Parietal lobe (tissue), 1 donor: Measurements from ENCODE around the gene SSBP2. TPM values are rescaled to one million over a fixed set of nuclear protein-coding genes. Genes with fewer than 3 reads are reported as not detected.

ENCODE experiments used
- total RNA-seq: library from RNA; depleted of rRNA; stranded (reverse); fragments of >200 nt; gene quantifications from one replicate; pipeline ENCODE4 v1.2.3, GENCODE V29; 2014

Gene SSBP2
- 434 TPM for total RNA-seq

DNA sequence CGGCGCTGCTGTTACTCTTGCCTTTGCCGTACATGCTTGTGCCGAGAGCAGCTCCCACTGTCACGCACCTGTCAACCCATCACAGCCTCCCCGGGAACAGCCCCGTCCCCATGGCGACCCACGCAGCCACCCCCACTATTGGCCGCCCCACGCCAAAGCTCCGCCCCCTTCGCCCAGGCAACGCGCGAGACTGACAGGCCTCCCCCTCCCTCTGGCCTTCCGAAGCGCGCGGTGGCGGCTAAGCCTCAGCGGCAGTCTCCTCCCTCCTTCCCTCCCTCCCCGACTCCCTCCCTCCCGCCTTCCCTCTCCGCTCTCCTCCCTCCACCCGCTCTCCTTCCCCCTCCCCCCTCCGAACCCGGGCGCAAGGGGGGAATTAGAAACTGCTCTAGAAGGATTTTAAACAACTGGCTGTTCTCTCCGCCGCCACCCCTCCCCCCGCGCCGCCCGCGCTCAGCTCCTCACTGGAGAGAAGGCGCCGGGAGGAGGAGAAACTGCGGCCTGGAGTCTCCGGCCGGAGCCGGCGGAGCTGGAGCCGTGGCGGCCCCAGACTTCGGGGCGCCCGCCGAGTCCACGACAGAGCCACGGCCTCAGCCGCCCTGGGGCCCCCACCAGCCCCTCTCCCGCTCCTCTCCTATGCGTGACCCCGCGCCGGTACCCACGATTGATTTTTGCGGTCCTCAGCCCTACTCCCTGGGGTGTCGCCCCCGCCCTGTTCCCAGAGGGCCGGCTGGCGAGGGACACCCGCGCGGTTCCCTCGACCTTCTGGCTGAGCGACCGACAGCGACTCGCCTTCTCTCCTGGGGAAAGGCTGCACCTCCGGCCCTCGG is at the start of gene SSBP2:
TSS of gene SSBP2 (minus strand) at position 89 of the 827 bp plus-strand sequence. CDS start at position 34, 55 bp downstream.

GRCh38 chr5:81393783-81394718 is 356.8 kb downstream of the SSBP2 start, which contains the start of gene ACOT12:
TSS of gene ACOT12 (minus strand) at chr5:81394134. CDS start at chr5:81394114, 20 bp downstream.

Other genes with a start within 250 kb of the SSBP2 start
- gene ATG10, start 220.9 kb upstream of the SSBP2 start, total RNA-seq, result 14.7 TPM